ENCODE measurements around the gene MCTP1.

Gene MCTP1

GRCh38 chr5:95072281-95072680 is 212.6 kb downstream of the MCTP1 start:
- DNase-seq (ENCODE audit: low spot score), result no peak

GRCh38 chr5:95070866-95071265 is 214.0 kb downstream of the MCTP1 start:
- DNase-seq (ENCODE audit: low spot score), result no peak

- DNase-seq (ENCODE audit: low spot score), result no peak
These were observed 214.4 kb downstream of the MCTP1 start for GRCh38 chr5:95070453-95070852.

GRCh38 chr5:95069948-95070347 is 214.9 kb downstream of the MCTP1 start:
- no peak for DNase-seq (ENCODE audit: low spot score)

- no peak for DNase-seq (ENCODE audit: low spot score)
These were observed 215.9 kb downstream of the MCTP1 start for GRCh38 chr5:95069021-95069420.

GRCh38 chr5:95068289-95068910 is 216.5 kb downstream of the MCTP1 start:
- no peak for DNase-seq (ENCODE audit: low spot score)

GRCh38 chr5:95066048-95066447 is 218.8 kb downstream of the MCTP1 start:
- DNase-seq (ENCODE audit: low spot score), result no peak

- DNase-seq (ENCODE audit: low spot score), result no peak
These were observed 221.4 kb downstream of the MCTP1 start for GRCh38 chr5:95063492-95063891.

- DNase-seq (ENCODE audit: low spot score), result no peak
These were observed 224.8 kb downstream of the MCTP1 start for GRCh38 chr5:95060098-95060497.

GRCh38 chr5:95059636-95060035 is 225.3 kb downstream of the MCTP1 start:
- DNase-seq (ENCODE audit: low spot score), result no peak

GRCh38 chr5:95057615-95058014 is 227.3 kb downstream of the MCTP1 start:
- no peak for DNase-seq (ENCODE audit: low spot score)

GRCh38 chr5:95053253-95053652 is 231.6 kb downstream of the MCTP1 start:
- DNase-seq (ENCODE audit: low spot score), result no peak

GRCh38 chr5:95050708-95051107 is 234.2 kb downstream of the MCTP1 start:
- no peak for DNase-seq (ENCODE audit: low spot score)

GRCh38 chr5:95048628-95049027 is 236.3 kb downstream of the MCTP1 start:
- no peak for DNase-seq (ENCODE audit: low spot score)

GRCh38 chr5:95045181-95045965 is 239.5 kb downstream of the MCTP1 start:
- no peak for DNase-seq (ENCODE audit: low spot score)

- DNase-seq (ENCODE audit: low spot score), result no peak
These were observed 240.8 kb downstream of the MCTP1 start for GRCh38 chr5:95044096-95044495.

- no peak for DNase-seq (ENCODE audit: low spot score)
These were observed 241.2 kb downstream of the MCTP1 start for GRCh38 chr5:95043648-95044047.

GRCh38 chr5:95043234-95043633 is 241.7 kb downstream of the MCTP1 start:
- DNase-seq (ENCODE audit: low spot score), result no peak

- DNase-seq (ENCODE audit: low spot score), result no peak
These were observed 242.9 kb downstream of the MCTP1 start for GRCh38 chr5:95042037-95042436.

GRCh38 chr5:95035891-95036685 is 248.8 kb downstream of the MCTP1 start:
- DNase-seq (ENCODE audit: low spot score), result no peak

- no peak for DNase-seq (ENCODE audit: low spot score)
These were observed 252.1 kb downstream of the MCTP1 start for GRCh38 chr5:95032801-95033200.

GRCh38 chr5:95029569-95030366 is 255.1 kb downstream of the MCTP1 start:
- DNase-seq (ENCODE audit: low spot score), result no peak

All from ecto neural progenitor cell (in vitro differentiated cells).